SW 1271 (cell line): ENCODE data around the gene MB21D2.
"Not testable (repeated sequence)": the region's sequence is repeated elsewhere in the genome, so short reads cannot be mapped to it uniquely, and the experiment has no call there.

Experiments used
- DNase-seq, 2 experiments: peaks; one replicate each; lab custom pipeline; 2025; lab: John Stamatoyannopoulos, UW

The MB21D2 gene, protein sequence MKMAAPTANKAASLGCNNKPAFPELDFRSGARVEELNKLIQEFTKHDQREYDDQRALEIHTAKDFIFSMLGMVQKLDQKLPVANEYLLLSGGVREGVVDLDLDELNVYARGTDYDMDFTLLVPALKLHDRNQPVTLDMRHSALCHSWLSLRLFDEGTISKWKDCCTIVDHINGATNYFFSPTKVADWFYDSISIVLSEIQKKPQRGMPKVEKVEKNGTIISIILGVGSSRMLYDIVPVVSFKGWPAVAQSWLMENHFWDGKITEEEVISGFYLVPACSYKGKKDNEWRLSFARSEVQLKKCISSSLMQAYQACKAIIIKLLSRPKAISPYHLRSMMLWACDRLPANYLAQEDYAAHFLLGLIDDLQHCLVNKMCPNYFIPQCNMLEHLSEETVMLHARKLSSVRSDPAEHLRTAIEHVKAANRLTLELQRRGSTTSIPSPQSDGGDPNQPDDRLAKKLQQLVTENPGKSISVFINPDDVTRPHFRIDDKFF

DNA sequence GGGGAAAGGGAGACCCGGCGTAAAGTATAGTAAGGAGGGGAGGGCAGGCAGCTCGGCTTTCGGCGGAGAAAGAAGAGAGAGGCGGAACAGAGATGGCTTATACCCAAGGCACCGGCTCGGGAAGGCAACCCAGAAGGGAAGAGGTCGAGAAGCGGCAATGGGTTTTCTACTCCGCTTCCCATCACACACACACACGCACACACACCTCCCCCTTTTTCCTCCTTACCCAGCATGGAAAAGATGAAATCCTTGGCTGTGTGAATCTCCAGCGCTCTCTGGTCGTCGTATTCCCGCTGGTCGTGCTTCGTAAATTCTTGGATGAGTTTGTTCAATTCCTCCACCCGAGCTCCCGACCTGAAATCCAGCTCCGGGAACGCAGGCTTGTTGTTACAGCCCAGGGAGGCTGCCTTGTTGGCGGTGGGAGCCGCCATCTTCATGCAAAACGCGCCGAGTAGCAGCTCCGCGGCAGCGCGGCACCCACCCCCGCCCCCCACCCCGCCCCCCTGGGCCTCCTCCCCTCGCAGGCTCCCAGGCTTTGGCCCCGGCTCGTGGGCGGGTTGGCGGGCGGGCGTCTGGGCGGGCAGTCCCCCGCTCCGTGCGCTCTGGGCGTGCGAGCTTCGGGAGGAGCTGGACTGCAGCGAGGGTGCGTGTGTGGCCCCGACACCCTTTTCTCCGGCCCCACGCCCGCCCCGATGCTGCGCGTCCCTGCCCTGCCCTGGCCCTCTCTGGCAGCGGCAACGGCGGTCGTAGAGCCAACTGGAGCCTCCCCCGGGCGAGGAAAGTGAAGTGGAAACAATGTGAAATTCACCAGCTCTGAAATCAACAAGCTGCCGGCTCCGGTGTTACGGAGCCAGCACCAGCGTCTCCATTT is at the start of gene MB21D2:
MB21D2 (minus strand) TSS at position 453 of the 871 bp plus-strand sequence; CDS start at position 437, 16 bp downstream.
- DNase-seq: peak; percentile 64 to 87

DNA sequence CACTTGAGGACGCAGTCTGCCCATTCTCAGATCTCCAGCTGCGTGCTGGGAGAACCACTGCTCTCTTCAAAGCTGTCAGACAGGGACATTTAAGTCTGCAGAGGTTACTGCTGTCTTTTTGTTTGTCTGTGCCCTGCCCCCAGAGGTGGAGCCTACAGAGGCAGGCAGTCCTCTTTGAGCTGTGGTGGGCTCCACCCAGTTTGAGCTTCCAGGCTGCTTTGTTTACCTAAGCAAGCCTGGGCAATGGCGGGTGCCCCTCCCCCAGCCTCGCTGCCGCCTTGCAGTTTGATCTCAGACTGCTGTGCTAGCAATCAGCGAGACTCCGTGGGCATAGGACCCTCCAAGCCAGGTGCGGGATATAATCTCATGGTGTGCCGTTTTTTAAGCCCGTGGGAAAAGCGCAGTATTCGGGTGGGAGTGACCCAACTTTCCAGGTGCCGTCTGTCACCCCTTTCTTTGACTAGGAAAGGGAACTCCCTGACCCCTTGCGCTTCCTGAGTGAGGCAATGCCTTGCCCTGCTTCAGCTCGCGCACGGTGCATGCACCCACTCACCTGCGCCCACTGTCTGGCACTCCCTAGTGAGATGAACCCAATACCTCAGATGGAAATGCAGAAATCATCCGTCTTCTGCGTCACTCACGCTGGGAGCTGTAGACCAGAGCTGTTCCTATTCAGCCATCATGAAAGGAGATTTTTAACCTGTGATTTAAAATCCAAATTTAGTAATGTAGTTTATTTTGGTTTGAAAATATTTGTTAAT is 47.5 kb upstream of the MB21D2 start:
- not testable (repeated sequence) for DNase-seq

DNA sequence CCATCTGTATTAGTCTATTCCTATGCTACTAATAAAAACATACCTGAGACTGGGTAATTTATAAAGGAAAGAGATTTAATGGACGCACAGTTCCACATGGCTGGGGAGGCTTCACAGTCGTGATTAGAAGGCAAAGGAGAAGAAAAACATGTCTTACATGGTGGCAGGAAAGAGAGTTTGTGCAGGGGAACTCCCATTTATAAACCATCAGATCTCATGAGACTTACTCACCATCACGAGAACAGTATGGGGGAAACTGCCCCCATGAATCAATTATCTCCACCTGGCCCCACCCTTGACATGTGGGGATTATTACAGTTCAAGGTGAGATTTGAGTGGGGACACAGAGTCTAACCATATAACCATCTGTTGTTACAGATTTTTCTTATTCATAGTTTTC is 42.1 kb upstream of the MB21D2 start:
- DNase-seq: no peak

DNA sequence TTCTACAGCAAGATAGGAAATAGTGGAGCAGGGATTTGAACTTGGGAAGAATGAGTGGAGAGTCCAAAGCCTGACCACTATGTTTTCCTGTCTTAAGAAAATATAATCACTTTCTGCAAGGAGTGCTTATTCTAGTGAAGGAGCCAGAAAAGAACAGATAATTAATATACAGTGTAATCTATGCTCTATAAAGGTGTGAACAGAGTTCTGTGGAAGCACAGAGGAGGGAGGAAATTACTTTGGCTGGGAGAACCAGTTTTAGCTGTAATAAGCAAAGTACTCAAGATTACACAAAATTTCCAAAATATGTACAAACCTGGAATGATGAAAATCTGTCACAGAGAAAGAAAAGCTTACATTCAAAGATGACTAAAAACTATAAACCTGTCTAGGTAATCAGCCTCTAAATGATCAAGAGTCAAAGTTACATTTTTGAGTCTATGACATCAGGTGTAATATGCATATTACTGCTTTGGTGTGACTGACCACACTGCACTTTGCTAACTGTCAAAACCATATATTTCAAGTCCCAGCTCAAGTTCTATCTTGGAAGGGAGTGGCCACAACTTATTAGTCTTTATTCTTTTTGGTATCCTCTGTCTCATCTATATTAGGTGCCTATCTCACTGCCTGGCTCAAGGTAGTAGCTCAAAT is 40.7 kb upstream of the MB21D2 start:
- no peak for DNase-seq

DNA sequence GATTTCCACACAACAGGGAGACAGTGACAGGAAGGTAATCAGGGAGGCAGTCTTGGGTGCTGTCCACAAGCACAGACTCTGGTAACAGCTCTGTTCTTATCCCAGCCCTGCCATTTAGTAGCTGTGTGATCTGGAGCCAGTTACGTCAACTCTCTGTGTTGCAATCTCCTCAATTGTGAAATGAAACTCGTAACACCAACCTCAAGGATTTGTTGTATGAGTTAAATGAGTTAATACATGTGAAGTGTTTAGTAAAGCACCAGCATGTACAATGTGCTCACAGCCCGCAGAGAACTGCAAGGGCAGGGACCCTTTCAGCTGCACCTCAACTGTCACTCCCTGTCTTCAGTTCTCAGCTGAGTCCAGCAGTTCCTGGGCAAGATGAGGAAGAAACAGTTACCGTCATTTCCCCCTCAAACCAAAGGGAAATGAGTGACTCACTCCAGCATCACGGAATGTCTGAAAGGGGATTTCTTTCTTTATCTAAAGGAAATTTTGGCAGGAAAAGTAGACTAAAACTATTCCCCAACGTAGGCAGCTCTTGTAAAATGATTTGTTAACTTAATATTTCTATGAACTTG is 39.9 kb upstream of the MB21D2 start:
- peak in 1 of 2 experiments; percentile 47 for DNase-seq

DNA sequence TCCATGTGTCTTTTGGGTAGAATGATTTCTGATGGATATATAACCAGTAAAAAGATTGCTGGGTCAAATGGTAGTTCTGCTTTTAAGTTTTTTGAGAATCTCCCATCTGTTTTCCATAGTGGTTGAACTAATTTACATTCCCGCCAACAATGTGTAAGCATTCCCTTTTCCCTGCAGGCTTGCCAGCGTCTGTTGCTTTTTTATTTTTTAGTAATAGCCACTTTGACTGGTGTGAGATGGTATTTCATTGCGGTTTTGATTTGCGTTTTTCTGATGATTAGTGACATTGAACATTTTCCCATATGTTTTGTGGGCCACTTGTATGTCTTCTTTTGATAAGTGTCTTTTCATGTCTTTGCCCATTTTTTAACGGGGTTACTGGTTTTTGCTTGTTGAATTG is 36.3 kb upstream of the MB21D2 start:
- DNase-seq: no peak

DNA sequence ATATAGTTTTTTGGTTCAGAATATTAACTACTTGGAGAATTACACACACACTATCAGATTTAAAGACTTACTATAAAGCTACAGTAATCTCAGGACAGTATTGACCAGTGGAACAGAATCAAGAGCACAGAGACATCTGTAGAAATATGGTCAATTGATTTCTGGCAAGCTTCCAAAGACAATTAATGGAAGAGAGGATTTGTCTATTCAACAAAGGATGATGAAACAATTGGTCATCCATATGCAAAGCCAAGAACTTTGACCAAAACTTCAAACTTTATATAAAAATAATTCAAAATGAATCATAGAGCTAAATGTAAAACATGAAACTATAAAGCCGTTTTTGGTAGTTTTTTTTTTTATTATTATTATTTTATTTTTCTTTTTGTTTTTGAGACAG is 29.8 kb upstream of the MB21D2 start:
- no peak for DNase-seq

DNA sequence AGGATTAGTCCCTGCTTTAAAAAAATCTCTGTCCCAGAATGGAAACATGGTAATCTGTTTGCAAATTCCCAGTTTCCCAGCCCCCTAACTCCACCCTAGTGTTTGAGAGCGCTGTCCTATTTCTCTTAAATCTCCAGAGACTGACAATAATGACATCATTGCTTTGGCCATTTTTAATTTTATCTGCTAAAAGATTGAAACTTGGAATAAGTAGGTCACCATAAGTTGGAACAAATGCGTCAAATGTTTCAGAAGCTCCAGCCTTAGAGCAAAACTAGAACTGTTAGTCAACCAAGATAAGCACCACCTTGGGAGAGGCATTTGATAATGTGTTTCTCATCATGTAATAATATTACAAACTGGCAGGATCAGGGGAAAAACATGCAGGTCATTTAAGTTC is 25.7 kb upstream of the MB21D2 start:
- DNase-seq: no peak

DNA sequence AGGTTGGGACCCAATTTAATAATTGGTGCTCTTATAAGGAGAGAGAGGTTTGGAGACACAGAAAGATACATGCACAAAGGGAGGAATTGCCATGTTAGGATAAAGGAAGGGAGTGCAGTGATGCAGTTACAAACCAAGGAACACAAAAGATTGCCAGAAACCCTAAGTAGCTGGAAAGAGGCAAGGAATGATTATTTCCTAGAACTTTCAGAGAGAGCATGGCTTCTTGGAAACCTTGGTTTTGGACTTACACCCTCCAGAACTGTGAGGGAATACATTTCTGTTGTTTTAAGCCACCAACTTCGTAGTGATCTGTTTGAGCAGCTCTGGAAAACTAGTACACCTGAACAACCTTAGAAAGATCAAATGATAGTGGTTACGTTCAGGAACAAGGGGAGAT is 25.0 kb upstream of the MB21D2 start:
- no peak for DNase-seq

DNA sequence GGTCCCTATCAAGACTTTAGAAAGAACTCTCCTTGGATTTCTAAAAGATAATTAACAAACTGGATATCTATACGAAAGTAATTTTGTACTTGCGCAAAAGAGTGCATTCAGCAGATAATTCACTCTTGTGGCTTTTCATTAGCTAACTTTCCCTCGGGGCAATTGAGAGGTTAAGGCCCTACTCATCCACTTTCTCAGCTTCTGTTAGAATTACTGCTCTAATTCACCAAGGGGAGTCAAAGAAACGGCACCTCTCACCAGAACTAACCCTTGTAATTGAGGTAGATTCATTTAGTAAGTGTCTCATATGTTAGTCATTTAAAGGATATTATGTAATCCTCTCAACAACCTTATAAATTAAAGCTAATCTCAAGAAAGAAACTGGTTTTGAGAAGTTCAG is 22.5 kb upstream of the MB21D2 start:
- no peak for DNase-seq

DNA sequence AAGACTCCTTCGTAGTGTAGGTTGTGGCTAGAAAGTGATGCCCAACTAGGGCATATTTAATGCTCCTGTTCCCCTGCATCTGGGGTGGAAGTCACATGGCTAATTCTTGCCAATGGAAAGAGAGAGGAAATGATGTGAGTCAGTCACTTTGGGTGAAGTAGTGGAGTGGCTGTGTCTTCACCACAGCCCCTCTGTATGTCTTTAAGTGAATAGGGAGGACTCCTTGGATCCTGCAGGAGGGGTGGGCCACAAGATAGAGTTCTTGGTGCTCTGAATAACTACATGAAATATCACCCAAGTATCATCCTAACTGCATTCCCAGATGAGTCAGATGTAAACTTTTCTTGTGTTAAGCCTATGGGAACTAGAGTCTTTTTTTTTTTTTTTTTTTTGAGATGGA is 17.8 kb upstream of the MB21D2 start:
- no peak for DNase-seq

DNA sequence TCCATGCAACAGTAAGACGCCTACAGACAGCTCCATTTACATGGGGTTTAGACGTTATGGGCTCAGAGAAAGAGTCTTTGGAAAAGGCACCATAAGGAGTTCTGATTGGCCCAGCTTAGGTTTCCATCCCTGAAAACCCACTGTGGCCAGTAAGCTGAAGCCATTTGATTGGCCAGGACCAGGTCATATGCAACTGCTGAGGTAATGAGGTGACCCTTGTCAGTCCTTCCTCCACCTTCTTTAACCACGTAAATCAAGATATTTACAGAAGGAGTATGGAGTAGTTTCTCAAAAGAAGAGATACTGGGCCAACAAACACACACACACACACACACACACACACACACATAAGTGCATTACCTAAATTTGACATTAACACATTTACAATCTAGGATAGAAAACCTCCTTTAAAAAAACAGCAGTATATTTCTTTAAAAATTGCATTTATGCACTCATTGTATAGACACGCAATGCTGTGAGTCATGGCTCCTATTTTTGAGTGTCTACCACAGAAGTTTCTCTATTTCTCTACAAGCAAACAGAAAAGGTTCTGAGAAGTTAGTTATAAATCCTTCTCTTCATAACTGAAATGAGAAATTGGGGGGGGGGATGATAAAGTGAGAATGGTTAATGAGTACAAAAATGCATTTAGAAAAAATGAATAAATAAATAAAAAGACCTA is 16.3 kb upstream of the MB21D2 start:
- no peak for DNase-seq

DNA sequence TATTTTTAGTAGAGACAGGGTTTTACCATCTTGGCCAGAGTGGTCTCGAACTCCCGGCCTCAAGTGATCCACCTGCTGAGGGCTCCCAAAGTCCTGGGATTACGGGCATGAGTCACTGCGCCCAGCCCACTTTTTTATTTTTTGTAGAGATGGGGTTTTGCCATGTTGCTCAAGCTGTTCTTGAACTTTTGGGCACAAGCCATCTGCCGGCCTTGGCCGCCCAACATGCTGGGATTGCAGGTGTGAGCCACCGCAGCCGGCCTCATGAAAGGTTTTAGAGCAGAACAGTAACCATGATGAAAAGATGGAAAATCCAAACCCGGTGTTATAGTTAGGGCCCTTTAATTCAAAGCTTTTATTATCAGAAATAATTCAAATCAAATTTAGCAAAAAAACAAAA is 15.6 kb upstream of the MB21D2 start:
- no peak for DNase-seq

DNA sequence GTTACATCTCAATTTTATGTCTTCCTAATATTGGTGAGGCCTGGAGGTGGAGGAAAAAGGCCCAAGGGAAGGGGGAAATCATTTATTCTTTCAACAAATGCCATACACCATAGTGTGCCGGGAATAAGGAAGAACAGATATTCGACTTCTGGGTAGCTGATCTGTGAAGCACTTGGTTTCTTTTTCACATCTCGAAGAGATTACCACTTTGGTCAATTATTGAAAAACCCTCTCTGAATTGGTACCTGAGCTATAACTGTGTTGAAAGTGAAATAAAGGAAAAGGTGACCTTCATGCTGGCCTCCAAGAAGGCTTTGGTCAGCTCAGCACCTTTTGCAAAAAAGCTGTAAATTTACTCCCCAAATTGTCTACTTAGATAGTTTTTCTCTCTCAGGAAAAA is 14.2 kb upstream of the MB21D2 start:
- no peak for DNase-seq

DNA sequence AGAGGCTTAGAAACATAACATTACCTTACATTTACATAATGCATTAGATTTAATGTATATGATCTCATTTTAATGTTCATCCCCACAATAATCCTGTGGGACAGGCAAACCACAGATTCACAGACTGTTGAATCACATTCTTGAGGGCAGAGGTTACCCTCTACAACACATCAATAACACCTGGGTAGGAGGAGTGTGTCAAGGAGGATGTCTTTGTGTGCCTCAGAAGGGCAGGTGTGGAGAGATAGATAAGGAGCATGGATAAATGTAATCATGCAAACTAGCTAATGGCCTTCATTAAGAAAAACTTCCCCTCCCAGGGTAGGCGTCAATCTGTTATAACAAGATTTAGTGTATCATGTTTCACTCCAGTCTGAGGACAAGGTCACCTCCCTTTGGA is 12.9 kb upstream of the MB21D2 start:
- no peak for DNase-seq

DNA sequence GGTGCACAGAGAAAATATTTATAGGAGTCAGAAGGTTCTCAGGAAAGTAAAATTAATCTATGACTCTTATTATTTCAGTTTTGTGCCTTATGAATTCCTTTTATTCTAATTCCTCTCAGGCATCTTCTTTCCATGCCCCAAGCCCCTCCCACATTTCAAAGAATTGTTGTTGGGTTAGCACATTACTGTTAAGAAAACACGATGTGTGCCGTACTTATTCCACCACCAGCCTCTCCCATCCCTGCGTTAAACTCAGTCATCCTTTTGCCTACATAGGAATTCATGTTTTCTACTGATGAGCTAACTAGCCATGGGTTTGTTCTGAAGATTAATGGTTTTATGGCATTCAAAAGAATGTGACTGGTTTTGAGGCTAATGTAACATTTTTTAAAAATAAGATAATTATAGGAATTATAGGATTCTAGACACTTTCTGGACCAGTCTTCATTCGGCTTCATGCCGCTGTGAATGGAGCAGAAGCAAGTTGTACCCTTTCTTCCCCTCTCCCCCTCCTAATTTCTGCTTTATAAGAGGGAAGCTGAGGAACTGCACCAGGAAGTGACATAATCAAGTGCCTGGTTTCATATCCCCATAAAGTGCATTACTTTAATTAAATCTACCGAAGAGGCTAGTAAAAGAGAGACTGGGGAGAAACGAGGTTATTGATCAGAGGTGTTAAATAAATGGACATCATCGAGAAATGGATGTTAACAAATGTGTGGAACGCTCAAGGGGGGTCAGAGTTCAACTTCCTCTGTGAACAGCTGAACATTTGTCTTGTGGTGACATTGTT is 12.3 kb upstream of the MB21D2 start:
- DNase-seq: no peak

DNA sequence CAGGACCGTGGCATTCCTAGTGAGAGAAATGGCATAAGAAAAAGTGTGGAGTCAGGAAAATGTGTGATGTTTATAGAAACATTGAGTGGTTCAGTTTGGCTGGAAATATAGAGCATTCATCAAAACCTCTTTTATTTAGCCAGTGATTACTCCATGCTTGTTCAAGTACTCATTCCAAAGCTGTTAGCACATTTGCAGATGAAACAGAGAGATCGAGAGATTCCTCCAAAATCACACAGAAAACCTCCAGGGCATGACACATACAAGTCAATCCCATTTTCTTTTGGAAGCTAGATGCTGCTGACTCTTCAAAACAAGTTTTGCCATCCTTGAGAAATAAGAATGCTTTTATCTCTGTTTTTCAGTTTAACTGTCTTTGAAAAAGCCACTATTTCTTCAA is 11.5 kb upstream of the MB21D2 start:
- no peak for DNase-seq

DNA sequence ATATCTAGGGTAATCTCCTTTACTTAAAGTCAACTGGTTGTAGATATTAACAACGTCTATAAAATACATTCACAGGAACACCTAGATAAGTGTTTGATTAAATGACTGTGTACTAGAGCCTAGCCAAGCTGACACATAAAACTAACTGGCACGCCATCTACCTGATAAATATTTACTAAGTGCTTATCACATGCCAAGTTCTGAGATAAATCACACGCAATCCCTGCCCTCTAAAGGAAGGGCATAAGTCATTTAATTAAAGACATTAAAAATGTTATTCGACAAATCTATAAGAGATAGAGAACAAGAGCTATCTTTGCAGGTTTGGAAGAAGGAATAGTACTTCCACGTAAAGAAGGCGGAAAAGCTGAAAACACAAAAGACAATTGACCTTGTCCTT is 11.1 kb upstream of the MB21D2 start:
- no peak for DNase-seq

DNA sequence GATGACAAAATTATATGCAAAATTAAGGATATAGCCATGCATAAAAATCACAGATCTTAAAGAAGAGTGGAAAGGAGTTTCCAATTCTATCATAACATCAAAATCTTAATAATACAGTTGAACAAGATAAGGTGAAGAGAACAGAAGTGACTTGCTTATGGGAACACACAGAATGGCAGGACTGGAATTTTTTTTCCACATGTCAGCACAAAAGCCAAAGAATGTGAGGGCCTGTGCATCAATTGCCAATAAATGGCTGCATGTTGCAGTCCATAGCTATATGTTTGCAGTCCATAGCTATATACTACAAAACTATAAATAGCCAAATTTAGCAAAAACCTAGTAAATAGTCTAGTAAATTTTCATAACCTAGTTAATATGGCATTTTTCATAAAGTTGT is 10.4 kb upstream of the MB21D2 start:
- DNase-seq: no peak

DNA sequence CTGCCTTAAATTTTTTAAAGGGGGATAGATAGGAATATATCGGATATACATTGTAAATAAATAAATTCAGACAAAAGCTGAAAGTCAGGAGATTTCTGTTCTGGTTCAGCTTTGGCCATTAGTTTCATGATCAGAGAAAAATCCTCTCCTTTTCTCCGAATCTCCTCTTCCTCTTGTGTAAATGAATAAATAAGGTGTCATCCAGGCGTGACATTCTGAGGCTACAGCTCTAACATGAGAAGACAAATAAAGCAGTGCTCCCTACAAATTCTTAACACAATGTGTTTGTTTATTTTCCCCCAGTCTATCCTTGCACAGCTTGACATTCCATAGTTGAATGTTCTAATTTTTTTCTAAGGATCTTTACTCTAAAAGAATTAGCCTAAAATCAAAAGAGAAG is 9.4 kb upstream of the MB21D2 start:
- no peak for DNase-seq
